ENCODE results near the gene HELZ2. TPM values are rescaled to one million over a fixed set of nuclear protein-coding genes. Genes with fewer than 3 reads are reported as not detected.
"Not testable (repeated sequence)": the region's sequence is repeated elsewhere in the genome, so short reads cannot be mapped to it uniquely, and the experiment has no call there.

The HELZ2 gene
- total RNA-seq: 100 to 1,000 TPM; 139 to 285 TPM

- DNase-seq (peak; percentile 89), ATAC-seq (peak; percentile 91)
- Mint-ChIP-seq H3K4me3 (peak within 1 kb of the TSS; percentile 83), H3K9me3 (ENCODE audit: low read depth) (no peaks in the 10 kb centered on the region), H3K27ac (peak within 1 kb of the TSS; percentile 89), H3K4me1 (peaks cover 9% of the 10 kb centered on the region), H3K27me3 (peaks cover 31% of the 10 kb centered on the region), H3K36me3 (no peaks in the 10 kb centered on the region)
- CTCF ChIA-PET: interaction anchor here (1.1 to 2.2 kb wide), 5 partner anchors 37 to 84 kb away, joined by 3 to 16 read pairs (median 6); partner anchors contain the start of genes GMEB2, PTK6 and RTEL1
Observed at GRCh38 chr20:63574156-63574828, at the start of gene HELZ2. TSS of gene HELZ2 (minus strand) at chr20:63574239. CDS start at chr20:63572385, 1,854 bp downstream.

DNA sequence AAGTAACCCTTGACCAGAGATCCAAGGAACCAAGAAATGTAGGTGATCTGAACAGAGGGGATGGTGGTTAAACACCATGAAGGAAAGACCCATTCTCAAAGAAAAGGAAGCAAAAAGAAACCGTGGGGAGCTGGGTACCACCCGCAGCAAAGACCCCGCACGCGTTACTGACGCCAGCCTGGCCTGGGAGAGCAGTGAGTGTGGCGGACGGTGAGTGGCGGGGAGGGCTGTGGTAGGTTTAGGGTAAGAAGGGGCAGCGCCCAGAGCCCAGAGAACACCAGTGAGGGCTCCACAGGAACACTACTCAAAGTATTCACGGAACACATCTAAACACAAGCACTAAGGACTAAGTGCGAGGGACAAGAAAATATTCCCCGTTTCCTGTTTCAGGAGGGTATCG lies 48.7 kb upstream of the HELZ2 start:
- H3K9me3 Mint-ChIP-seq (ENCODE audit: low read depth): no peaks in the 10 kb centered on the region
- DNase-seq (no peak), ATAC-seq (no peak)
- CTCF ChIA-PET: no interaction called here
- H3K27me3 Mint-ChIP-seq: no peaks in the 10 kb centered on the region
- H3K27ac Mint-ChIP-seq: no peak overlapping the region
- H3K4me1 Mint-ChIP-seq: peaks cover 13% of the 10 kb centered on the region
- no peak overlapping the region for H3K4me3 Mint-ChIP-seq
- peaks cover 9% of the 10 kb centered on the region for H3K36me3 Mint-ChIP-seq

DNA sequence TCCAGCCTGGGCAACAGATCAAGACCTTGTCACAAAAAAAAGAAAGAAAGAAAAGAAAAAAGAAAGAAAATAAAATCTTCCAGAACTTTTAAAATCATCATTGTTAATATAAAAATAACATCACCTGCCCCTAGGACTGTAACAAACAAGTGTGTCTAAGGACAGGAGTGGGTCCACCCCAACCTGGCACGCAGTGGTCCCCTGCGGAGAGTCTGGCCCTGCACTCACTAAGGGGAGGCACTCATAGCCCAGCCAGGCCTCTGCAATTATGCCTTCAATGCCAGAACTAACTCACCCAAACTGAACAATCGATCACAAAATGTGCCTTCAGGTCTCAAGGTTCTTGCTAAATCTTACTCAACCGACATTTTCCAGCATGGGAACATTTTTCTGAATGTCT lies 48.1 kb upstream of the HELZ2 start:
- H3K4me3 Mint-ChIP-seq: no peak overlapping the region
- DNase-seq (no peak), ATAC-seq (no peak)
- no peaks in the 10 kb centered on the region for H3K9me3 Mint-ChIP-seq (ENCODE audit: low read depth)
- H3K4me1 Mint-ChIP-seq: peaks cover 13% of the 10 kb centered on the region
- CTCF ChIA-PET: no interaction called here
- no peaks in the 10 kb centered on the region for H3K27me3 Mint-ChIP-seq
- no peak overlapping the region for H3K27ac Mint-ChIP-seq
- H3K36me3 Mint-ChIP-seq: peaks cover 12% of the 10 kb centered on the region

DNA sequence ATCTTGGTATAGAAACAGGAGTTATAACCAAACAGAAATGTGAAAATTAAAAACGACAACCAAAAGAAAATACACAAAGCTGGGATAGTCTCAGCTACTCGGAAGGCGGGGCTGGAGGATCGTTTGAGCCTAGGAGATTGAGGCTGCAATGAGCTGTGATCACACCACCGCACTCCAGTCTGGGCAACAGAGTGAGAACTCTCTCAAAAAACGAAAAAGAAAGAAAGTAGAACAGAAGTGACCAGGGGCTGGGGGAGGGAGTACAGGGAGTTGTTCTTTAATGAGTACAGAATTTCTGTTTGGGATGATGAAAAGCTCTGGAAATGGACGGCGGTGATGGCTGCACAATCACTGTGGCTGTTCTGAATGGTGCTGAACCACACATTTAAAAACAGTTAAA lies 47.0 kb upstream of the HELZ2 start:
- Mint-ChIP-seq H3K27ac (no peak overlapping the region), H3K4me1 (peaks cover 13% of the 10 kb centered on the region), H3K36me3 (peaks cover 13% of the 10 kb centered on the region), H3K4me3 (no peak overlapping the region), H3K27me3 (no peaks in the 10 kb centered on the region), H3K9me3 (ENCODE audit: low read depth) (no peaks in the 10 kb centered on the region)
- CTCF ChIA-PET: no interaction called here
- ATAC-seq (no peak), DNase-seq (no peak)

DNA sequence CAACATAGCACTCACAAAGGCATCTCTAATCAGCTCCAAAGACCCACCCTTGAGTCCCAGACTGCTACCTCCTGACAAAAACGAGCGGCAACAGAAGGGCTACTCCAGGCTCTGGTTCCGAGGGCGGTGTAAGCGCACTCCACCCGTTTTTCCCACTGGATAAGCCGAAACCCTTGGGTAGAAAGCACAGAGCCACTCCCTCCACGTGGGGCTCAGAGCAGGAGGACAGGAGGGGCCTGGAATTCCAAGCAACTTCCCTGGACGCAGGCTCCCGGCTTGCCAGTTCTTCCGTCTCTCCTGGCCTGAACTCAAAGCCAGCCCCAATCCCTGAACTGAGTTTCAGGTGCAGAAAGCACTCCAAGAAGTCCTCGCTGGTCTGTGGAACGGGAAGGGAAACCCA lies 45.5 kb upstream of the HELZ2 start:
- H3K9me3 Mint-ChIP-seq (ENCODE audit: low read depth): no peaks in the 10 kb centered on the region
- no peak for DNase-seq
- CTCF ChIA-PET: interaction anchor here (1.9 kb wide), 1 partner anchor 82 kb away, joined by 5 read pairs; no protein-coding TSS in a partner anchor

DNA sequence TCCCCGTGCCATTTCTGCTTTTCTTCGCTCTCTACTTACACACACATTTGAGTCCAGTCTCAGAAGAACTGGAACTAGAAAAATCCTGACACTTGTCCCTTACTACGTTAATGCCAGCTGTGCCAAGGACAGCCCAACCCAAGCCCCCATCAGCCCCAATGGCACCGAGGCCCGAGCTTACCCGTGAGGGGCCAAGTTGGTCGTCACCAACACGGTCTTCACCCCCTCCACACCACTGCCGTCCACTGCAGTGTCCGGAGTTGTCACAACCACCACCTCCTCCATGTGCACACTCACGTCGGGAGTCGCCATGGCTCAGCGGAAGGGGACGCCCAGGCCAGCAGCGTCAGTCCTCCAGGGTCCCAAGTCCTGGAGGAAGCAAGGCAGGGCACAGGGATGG lies 45.0 kb upstream of the HELZ2 start:
- Mint-ChIP-seq H3K9me3 (ENCODE audit: low read depth) (no peaks in the 10 kb centered on the region), H3K27me3 (no peaks in the 10 kb centered on the region), H3K4me1 (peaks cover 6% of the 10 kb centered on the region), H3K27ac (no peak overlapping the region), H3K4me3 (no peak overlapping the region), H3K36me3 (peaks cover 11% of the 10 kb centered on the region)
- DNase-seq: no peak
- no peak for ATAC-seq
- CTCF ChIA-PET: interaction anchor here (1.9 kb wide), 1 partner anchor 81 kb away, joined by 5 read pairs; no protein-coding TSS in a partner anchor

More for the DNA sequence above, 45.5 kb upstream of the HELZ2 start:
- Mint-ChIP-seq H3K27ac (no peak overlapping the region), H3K4me1 (peaks cover 8% of the 10 kb centered on the region), H3K4me3 (no peak overlapping the region), H3K36me3 (peaks cover 13% of the 10 kb centered on the region), H3K27me3 (no peaks in the 10 kb centered on the region)
- ATAC-seq: no peak

DNA sequence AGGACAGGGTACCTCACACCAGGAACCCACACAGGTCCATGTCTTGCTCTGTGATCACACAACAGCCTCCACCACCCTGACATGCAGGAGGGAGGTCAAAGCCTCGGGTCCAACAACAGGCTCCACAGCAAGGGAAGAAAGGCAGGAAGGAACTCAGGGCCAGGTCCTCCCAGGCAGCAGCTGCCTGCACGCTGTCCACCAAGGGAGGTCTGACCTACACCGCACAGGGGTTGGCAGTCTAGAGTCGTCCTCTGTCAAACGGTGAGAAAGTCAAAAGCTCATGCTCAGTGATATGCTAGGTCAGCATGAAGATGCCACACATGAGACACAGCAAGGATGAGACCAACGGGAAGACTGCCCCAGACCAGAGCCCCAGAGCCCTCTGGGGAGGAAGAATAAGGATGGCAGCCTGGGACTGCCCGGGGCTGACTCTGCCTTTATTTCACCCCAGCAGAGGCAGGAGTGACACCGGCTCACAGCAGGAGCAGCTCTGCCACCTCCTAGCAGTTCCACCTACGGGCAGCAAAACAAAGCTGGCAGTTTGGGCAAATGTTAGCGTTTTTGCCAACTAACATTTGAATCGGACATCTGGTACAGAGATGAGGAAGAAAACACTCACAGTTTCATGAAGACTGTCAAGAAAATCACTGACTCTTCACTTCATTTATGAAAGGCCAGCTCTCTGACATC lies 44.4 kb upstream of the HELZ2 start:
- no peak for ATAC-seq
- H3K36me3 Mint-ChIP-seq: peaks cover 13% of the 10 kb centered on the region
- CTCF ChIA-PET: interaction anchor here (1.2 to 1.9 kb wide), 2 partner anchors 19 to 81 kb away, joined by 3 to 5 read pairs; no protein-coding TSS in a partner anchor
- DNase-seq: no peak
- H3K9me3 Mint-ChIP-seq (ENCODE audit: low read depth): no peaks in the 10 kb centered on the region
- H3K27me3 Mint-ChIP-seq: no peaks in the 10 kb centered on the region
- no peak overlapping the region for H3K4me3 Mint-ChIP-seq
- H3K4me1 Mint-ChIP-seq: peaks cover 6% of the 10 kb centered on the region
- H3K27ac Mint-ChIP-seq: no peak overlapping the region

GRCh38 chr20:63617876-63618265 lies 43.8 kb upstream of the HELZ2 start:
- no peak overlapping the region for H3K4me3 Mint-ChIP-seq
- H3K9me3 Mint-ChIP-seq (ENCODE audit: low read depth): no peaks in the 10 kb centered on the region
- no peak overlapping the region for H3K27ac Mint-ChIP-seq
- peaks cover 13% of the 10 kb centered on the region for H3K36me3 Mint-ChIP-seq
- DNase-seq (no peak), ATAC-seq (no peak)
- H3K4me1 Mint-ChIP-seq: peaks cover 9% of the 10 kb centered on the region
- no peaks in the 10 kb centered on the region for H3K27me3 Mint-ChIP-seq
- CTCF ChIA-PET: interaction anchor here (1.2 to 1.9 kb wide), 2 partner anchors 20 to 80 kb away, joined by 3 to 5 read pairs; no protein-coding TSS in a partner anchor

GRCh38 chr20:63617092-63617875 lies 43.2 kb upstream of the HELZ2 start:
- no peak for ATAC-seq
- H3K4me3 Mint-ChIP-seq: no peak overlapping the region
- peaks cover 13% of the 10 kb centered on the region for H3K36me3 Mint-ChIP-seq
- H3K27me3 Mint-ChIP-seq: no peaks in the 10 kb centered on the region
- H3K9me3 Mint-ChIP-seq (ENCODE audit: low read depth): no peaks in the 10 kb centered on the region
- no peak for DNase-seq
- peaks cover 8% of the 10 kb centered on the region for H3K4me1 Mint-ChIP-seq
- no peak overlapping the region for H3K27ac Mint-ChIP-seq
- CTCF ChIA-PET: interaction anchor here (1.2 to 1.9 kb wide), 2 partner anchors 21 to 79 kb away, joined by 3 to 5 read pairs; no protein-coding TSS in a partner anchor

DNA sequence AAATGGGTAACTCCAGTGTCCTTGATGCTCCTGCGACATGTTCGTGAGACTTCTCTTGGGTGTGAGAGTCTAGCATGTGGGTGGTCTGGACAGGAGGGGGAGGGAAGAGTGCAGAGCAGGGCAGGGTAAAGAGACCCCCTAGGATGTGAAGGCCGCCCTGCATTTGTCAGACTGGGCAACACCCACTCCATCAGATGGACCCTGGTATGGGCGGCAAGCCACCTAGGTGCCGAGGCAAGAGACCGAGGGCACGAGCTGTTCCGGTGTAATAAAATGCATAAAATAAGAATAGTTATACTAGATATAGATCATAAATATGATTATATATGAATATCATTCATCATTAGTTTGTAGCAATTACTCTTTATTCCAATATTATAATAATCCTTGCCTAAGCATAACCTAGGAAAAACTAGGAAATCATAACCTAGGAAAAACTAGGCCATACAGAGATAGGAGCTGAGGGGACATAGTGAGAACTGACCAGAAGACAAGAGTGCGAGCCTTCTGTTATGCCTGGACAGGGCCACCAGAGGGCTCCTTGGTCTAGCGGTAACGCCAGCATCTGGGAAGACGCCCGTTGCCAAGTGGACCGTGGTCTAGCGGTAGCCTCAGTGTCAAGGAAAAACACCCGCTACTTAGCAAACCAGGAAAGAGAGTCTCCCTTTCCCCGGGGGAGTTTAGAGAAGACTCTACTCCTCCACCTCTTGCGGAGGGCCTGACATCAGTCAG lies 40.0 kb upstream of the HELZ2 start:
- not testable (repeated sequence) for H3K4me3 Mint-ChIP-seq; ATAC-seq; H3K9me3 Mint-ChIP-seq (ENCODE audit: low read depth); H3K27ac Mint-ChIP-seq; H3K27me3 Mint-ChIP-seq; DNase-seq; H3K4me1 Mint-ChIP-seq
- peaks cover 12% of the 10 kb centered on the region for H3K36me3 Mint-ChIP-seq
- CTCF ChIA-PET: interaction anchor here (0.6 to 2.9 kb wide), 4 partner anchors 10 to 34 kb away, joined by 3 to 10 read pairs (median 3); no protein-coding TSS in a partner anchor

GRCh38 chr20:63612276-63612931 lies 38.4 kb upstream of the HELZ2 start:
- no peak for ATAC-seq
- Mint-ChIP-seq H3K4me1 (peaks cover 3% of the 10 kb centered on the region), H3K36me3 (peaks cover 10% of the 10 kb centered on the region), H3K27me3 (no peaks in the 10 kb centered on the region), H3K4me3 (no peak overlapping the region), H3K9me3 (ENCODE audit: low read depth) (no peaks in the 10 kb centered on the region), H3K27ac (no peak overlapping the region)
- CTCF ChIA-PET: no interaction called here
- DNase-seq: no peak

DNA sequence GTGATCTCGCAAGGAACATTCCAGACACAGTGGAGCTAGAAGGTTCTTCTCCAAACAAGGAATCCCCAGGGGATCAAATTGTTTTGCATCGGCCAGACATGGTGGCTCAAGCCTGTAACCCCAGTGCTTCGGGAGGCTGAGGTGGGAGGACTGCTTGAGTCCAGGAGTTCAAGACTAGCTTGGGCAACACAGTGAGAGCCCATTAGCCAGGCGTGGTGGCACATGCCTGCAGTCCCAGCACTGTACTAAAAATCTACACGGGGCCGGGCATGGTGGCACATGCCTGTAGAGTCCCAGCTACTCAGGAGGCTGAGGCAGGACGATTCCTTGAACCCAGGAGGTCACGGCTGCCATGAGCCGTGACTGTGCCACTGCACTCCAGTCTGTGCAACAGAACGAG lies 37.6 kb upstream of the HELZ2 start:
- DNase-seq (no peak), ATAC-seq (no peak)
- CTCF ChIA-PET: no interaction called here
- peaks cover 7% of the 10 kb centered on the region for H3K4me1 Mint-ChIP-seq
- H3K27me3 Mint-ChIP-seq: no peaks in the 10 kb centered on the region
- no peaks in the 10 kb centered on the region for H3K9me3 Mint-ChIP-seq (ENCODE audit: low read depth)
- peaks cover 6% of the 10 kb centered on the region for H3K36me3 Mint-ChIP-seq
- H3K27ac Mint-ChIP-seq: no peak overlapping the region
- no peak overlapping the region for H3K4me3 Mint-ChIP-seq
